Adrenal gland (tissue), 5 donors: ENCODE results near the gene SAMD4B.

Source experiments
- CTCF ChIP-seq, 6 experiments: fragments of 450-650 bp in 4 of 6; fragments of 200-600 bp in 2 of 6; sonication (generic) in 1 of 6; IDR thresholded peaks; 1 replicate in 5 of 6; 2 replicates in 1 of 6; pipeline versions ENCODE4 v1.5.1 to v1.8.0; 2016 to 2021; ENCODE audit warnings: antibody characterized with exemption in 6 of 6, mild to moderate bottlenecking in 2 of 6, moderate library complexity in 1 of 6
- POLR2A ChIP-seq, 2 donors: fragments of 450-650 bp; IDR thresholded peaks; one replicate each; pipeline ENCODE4 v1.6.1; 2017; ENCODE audit warnings: antibody characterized with exemption in 2 of 2, mild to moderate bottlenecking in 2 of 2, moderate library complexity in 1 of 2
- donor health status: DM: no; HTN: no; CAD: no.

- TF ChIP-seq CTCF (IDR thresholded peaks at IDR 0.05) (no peak), POLR2A (IDR thresholded peaks at IDR 0.05) (no peak)
These were observed 85.5 kb downstream of the SAMD4B start for GRCh38 chr19:39427707-39428106.
